Sigmoid colon (tissue), 7 donors: ENCODE data around the gene AMBP. TPM values are rescaled to one million over a fixed set of nuclear protein-coding genes. Genes with fewer than 3 reads are reported as not detected.

Experiments
- DNase-seq: peaks from one replicate; pipeline ENCODE4 v3.0.0-alpha.2; 2019
- H3K27ac ChIP-seq, 4 donors: fragments of 200-600 bp; sonication (generic); one replicate each; pipeline ENCODE4 v1.5.1; 2016 to 2019; ENCODE audit warnings: mild to moderate bottlenecking in 1 of 4
- H3K27me3 ChIP-seq, 3 donors: fragments of 200-600 bp; sonication (generic); one replicate each; pipeline ENCODE4 v1.5.1; 2019; ENCODE audit warnings: mild to moderate bottlenecking in 1 of 3
- H3K36me3 ChIP-seq, 4 donors: fragments of 200-600 bp; sonication (generic); one replicate each; pipeline ENCODE4 v1.5.1; 2016 to 2019
- H3K4me1 ChIP-seq, 4 donors: fragments of 200-600 bp; sonication (generic); one replicate each; pipeline ENCODE4 v1.5.1; 2017 to 2019
- H3K4me3 ChIP-seq, 4 donors: fragments of 200-600 bp; sonication (generic); one replicate each; pipeline ENCODE4 v1.5.1; 2017 to 2019; ENCODE audit warnings: mild to moderate bottlenecking in 2 of 4, moderate library complexity in 1 of 4
- H3K9me3 ChIP-seq, 4 donors: fragments of 200-600 bp in 3 of 4; sonication (generic) in 3 of 4; one replicate each; pipeline versions ENCODE4 v1.5.1 to v1.6.1; 2013 to 2019
- EP300 ChIP-seq, 4 donors: sonication (generic); formaldehyde crosslinking; IDR thresholded peaks; one replicate each; pipeline ENCODE4 v1.6.1; 2017; ENCODE audit warnings: antibody characterized with exemption in 4 of 4
- POLR2A ChIP-seq, 2 donors: fragments of 450-650 bp; IDR thresholded peaks; one replicate each; pipeline ENCODE4 v1.6.1; 2016; ENCODE audit warnings: antibody characterized with exemption in 2 of 2, mild to moderate bottlenecking in 2 of 2, moderate library complexity in 2 of 2
- POLR2AphosphoS5 ChIP-seq, 4 donors: sonication (generic); formaldehyde crosslinking; IDR thresholded peaks; one replicate each; pipeline ENCODE4 v1.6.1; 2017; ENCODE audit warnings: antibody characterized with exemption in 4 of 4
- WGBS, 2 donors: extraction: QIAGEN DNeasy Blood & Tissue Kit; methylation state at CpG; one replicate each; pipeline ENCODE4 v1.1.7; 2013; 5-methylcytosine and 5-hydroxymethylcytosine counted together
- intact Hi-C: fragments of 100-400 bp; cut with DNase I; formaldehyde crosslinking; loops from one replicate; pipeline ENCODE4 v1.15.1; 2023
- polyA plus RNA-seq, 3 donors: library from polyadenylated mRNA; stranded (reverse); fragments of 200-250 nt; gene quantifications; one replicate each; pipeline ENCODE4 v1.2.3, GENCODE V29; 2013
- total RNA-seq, 4 donors: library from RNA; depleted of rRNA; stranded (reverse); fragments of >200 nt; gene quantifications; one replicate each; pipeline ENCODE4 v1.1.0, GENCODE V29; 2016
- TF ChIP-seq, protein P1 (sequence below), 4 experiments: fragments of 450-650 bp in 3 of 4; fragments of 200-600 bp in 1 of 4; IDR thresholded peaks; one replicate each; pipeline ENCODE4 v1.5.1; 2016 to 2019; ENCODE audit warnings: antibody characterized with exemption in 4 of 4, mild to moderate bottlenecking in 3 of 4, moderate library complexity in 2 of 4
- donor health status: healthy with polysubstance abuse.
- donor health status: Bipolar disorder and iron deficiency.
- donor health status: healthy.

Gene AMBP
- total and polyA plus RNA-seq, 7 donors, result 0.66 TPM; not detected in 6

DNA sequence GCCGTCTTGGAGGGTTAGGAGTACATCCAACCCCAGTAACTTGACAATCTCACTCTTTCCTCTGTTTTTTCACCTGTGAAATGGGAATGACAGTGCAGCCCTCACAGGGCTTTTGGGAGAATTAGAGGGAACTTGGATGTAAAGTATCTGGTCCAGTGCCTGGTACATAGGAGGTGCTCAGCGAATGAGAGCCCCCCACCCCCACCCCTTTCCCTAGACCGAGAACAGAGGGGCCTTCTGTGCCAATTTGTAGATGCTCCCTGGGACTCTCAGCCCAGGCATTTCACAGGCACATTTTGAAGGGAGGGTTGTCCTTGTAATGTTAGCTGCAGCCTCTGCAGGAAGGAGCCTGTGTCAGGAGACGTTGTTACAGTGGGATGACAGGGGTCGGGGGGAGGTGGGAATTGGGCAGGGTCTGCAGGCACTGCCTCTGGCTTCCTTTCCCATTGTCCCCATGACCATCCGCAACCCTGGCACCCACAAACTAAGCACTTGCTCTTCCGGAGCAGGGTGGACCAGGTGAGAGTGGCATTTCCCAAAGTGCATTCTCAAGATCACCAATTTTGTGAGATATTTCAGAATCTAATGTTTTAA, 47.0 kb downstream of the AMBP start:
- 89 to 95% methylated on average over 7 of the region's 7 CpGs for WGBS, 2 donors
- no peak for TF ChIP-seq POLR2A (IDR thresholded peaks at IDR 0.05)
- TF ChIP-seq EP300 (IDR thresholded peaks at IDR 0.05), result no peak
- TF ChIP-seq POLR2AphosphoS5 (IDR thresholded peaks at IDR 0.05), result no peak
- TF ChIP-seq, protein P1, sequence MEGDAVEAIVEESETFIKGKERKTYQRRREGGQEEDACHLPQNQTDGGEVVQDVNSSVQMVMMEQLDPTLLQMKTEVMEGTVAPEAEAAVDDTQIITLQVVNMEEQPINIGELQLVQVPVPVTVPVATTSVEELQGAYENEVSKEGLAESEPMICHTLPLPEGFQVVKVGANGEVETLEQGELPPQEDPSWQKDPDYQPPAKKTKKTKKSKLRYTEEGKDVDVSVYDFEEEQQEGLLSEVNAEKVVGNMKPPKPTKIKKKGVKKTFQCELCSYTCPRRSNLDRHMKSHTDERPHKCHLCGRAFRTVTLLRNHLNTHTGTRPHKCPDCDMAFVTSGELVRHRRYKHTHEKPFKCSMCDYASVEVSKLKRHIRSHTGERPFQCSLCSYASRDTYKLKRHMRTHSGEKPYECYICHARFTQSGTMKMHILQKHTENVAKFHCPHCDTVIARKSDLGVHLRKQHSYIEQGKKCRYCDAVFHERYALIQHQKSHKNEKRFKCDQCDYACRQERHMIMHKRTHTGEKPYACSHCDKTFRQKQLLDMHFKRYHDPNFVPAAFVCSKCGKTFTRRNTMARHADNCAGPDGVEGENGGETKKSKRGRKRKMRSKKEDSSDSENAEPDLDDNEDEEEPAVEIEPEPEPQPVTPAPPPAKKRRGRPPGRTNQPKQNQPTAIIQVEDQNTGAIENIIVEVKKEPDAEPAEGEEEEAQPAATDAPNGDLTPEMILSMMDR (IDR thresholded peaks at IDR 0.05), result no peak
- Histone ChIP-seq H3K4me3 (no peak overlapping the region), H3K9me3 (no peaks in the 10 kb centered on the region), H3K4me1 (no peaks in the 10 kb centered on the region), H3K27me3 (no peaks in the 10 kb centered on the region), H3K27ac (no peak overlapping the region), H3K36me3 (peaks cover 0 to 12% (median 2%) of the 10 kb centered on the region in 4 donors)
- DNase-seq, result peak; percentile 30
- intact Hi-C loops, result loop anchor here (5.0 to 10.0 kb wide), 2 partner anchors 224 to 346 kb away; no protein-coding TSS in a partner anchor

DNA sequence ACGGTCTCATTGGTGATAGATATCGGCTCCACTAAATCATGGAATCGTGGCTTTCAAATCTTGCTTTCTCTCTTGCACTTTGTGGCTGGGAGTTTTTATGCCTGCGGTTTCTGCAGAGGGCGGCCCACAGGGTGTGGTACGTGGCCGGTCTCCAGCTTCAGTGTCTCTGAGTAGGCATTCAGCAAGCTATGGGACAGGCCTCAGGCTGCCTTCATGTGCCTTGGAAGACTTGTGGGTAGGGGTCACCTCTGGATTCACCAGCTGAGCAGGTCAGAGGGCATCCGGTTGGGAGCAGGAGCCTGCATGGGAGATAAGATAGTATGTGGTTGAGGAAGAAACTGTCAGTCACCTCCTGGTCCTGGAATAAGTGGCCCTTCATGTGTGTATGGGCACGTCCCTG, 47.7 kb downstream of the AMBP start:
- no peak overlapping the region for H3K4me3 ChIP-seq
- intact Hi-C loops, result loop anchor here (5.0 to 10.0 kb wide), 2 partner anchors 223 to 346 kb away; no protein-coding TSS in a partner anchor
- H3K4me1 ChIP-seq, result no peaks in the 10 kb centered on the region
- no peaks in the 10 kb centered on the region for H3K9me3 ChIP-seq
- no peaks in the 10 kb centered on the region for H3K27me3 ChIP-seq
- TF ChIP-seq, protein P1 (IDR thresholded peaks at IDR 0.05), result no peak
- TF ChIP-seq POLR2AphosphoS5 (IDR thresholded peaks at IDR 0.05) (no peak), EP300 (IDR thresholded peaks at IDR 0.05) (no peak), POLR2A (IDR thresholded peaks at IDR 0.05) (no peak)
- DNase-seq, result peak; percentile 39
- H3K36me3 ChIP-seq, result peaks cover 0 to 6% (median 2%) of the 10 kb centered on the region in 4 donors
- H3K27ac ChIP-seq, result no peak overlapping the region
- 68 to 92% methylated on average over 9 of the region's 9 CpGs for WGBS, 2 donors

DNA sequence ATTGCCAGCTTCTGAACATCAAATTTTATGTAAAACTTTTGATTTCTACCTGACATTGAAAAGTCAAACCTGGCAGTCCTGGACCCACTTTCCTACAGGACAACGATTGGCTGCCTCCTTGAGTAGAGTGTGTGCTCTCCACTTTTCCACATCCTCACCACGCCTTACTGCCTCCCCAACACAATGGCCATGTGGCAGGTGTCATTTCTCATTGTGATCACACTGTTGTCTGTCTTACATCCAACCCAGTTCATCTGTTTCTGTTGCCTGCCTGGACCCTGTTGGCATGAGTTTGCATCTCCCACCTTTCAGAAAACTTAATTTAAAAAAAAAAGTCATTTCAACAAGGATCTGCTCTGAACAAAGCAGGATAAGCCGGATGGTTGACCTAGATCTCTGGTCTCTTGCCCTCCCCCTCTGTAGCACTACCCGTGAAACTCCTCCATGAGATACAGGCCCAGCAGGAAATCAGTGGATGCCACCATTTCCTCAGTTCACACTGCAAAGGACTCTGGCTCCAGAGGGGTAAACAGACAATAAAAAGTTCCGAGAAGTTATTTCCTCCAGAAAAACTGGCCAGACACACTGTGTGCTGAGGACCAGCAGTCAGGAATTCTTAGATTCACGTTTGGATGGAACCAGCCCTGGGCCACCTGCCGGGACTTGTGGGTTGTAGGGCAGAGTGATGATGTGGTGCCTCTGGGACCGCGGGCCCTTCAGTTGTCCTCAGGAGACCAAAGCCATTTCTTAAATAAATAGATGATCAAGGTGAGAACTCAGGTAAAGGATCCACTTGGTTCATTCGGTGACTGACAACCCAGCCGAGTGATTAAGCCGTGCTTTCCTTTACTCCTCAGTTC, 48.6 kb downstream of the AMBP start:
- peak; percentile 59 for DNase-seq
- no peak for TF ChIP-seq EP300 (IDR thresholded peaks at IDR 0.05)
- TF ChIP-seq, protein P1 (IDR thresholded peaks at IDR 0.05), result no peak
- Histone ChIP-seq H3K36me3 (peaks cover 0 to 6% (median 2%) of the 10 kb centered on the region in 4 donors), H3K4me1 (no peaks in the 10 kb centered on the region), H3K27ac (no peak overlapping the region), H3K4me3 (no peak overlapping the region), H3K27me3 (no peaks in the 10 kb centered on the region), H3K9me3 (no peaks in the 10 kb centered on the region)
- WGBS, 2 donors, result 82 to 86% methylated on average over 12 of the region's 12 CpGs
- intact Hi-C loops, result loop anchor here (5.0 to 10.0 kb wide), 2 partner anchors 222 to 345 kb away; no protein-coding TSS in a partner anchor

DNA sequence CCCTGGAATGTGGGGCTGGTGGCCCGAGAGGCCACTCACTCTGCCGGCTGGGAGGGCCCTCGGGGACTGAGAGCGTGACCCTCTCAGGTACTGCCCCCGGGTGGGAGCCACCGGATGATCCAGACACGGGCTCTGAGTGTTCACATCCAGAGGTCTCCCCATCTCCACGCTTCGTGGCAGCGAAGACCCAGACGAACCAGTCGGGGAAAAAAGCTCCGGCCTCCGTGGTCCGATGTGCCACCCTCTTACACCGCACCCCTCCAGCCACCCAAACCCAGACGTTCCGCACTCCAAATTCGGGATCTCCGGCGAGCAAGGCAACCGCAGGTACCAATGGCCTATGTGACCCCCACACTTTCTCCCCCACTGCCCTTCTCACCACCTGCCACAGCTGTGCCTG, 49.5 kb downstream of the AMBP start:
- peak; percentile 53 for DNase-seq
- 95 to 96% methylated on average over 22 of the region's 22 CpGs for WGBS, 2 donors
- Histone ChIP-seq H3K27ac (no peak overlapping the region), H3K27me3 (no peaks in the 10 kb centered on the region), H3K4me1 (no peaks in the 10 kb centered on the region), H3K4me3 (no peak overlapping the region), H3K36me3 (peaks cover 0 to 6% (median 2%) of the 10 kb centered on the region in 4 donors), H3K9me3 (peaks cover 0 to 8% (median 0%) of the 10 kb centered on the region in 4 donors)
- intact Hi-C loops, result no loop called here
- TF ChIP-seq POLR2A (IDR thresholded peaks at IDR 0.05) (no peak), EP300 (IDR thresholded peaks at IDR 0.05) (no peak), POLR2AphosphoS5 (IDR thresholded peaks at IDR 0.05) (no peak)
- TF ChIP-seq, protein P1 (IDR thresholded peaks at IDR 0.05), result no peak
